ENCODE measurements around the gene NF2. TPM values are rescaled to one million over a fixed set of nuclear protein-coding genes. Genes with fewer than 3 reads are reported as not detected.
A peak's percentile ranks its signal among the peaks of the same experiment; 100 is the strongest.

The NF2 gene
- 46.5 and 50.9 TPM in 2 replicates for total RNA-seq (2021)
- long read RNA-seq, full-length matches to known transcripts: 68 of 103 reads
- long read RNA-seq, partial matches to known transcripts: 19 of 103 reads
- long read RNA-seq, other reads (novel, unspliced or antisense): 16 of 103 reads

DNA sequence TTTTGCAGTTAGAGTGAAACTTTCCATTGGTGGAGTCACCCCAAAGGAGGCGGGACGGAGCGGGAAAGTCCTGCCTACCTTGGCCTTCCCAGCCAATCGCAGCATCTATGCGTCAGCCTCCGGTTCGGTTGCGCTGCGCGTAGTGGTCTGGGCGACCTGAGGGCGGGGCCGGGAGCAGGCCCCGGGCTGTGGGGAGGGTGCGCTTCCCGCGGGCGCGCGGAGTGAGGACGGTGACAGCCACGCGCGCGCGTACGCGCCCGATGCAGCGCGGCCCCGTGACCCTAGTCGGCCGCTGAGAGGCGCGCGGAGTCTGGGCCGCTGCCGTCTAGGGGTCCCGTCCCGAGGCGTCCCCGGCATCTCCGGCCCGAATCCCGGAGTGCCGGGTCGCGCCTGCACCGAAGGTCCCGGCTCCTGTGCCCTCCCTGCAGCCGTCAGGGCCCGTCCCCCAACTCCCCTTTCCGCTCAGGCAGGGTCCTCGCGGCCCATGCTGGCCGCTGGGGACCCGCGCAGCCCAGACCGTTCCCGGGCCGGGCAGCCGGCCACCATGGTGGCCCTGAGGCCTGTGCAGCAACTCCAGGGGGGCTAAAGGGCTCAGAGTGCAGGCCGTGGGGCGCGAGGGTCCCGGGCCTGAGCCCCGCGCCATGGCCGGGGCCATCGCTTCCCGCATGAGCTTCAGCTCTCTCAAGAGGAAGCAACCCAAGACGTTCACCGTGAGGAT lies at the start of gene NF2:
Gene NF2, plus strand, starts transcription at position 276 of the 718 bp plus-strand sequence. Its CDS starts 366 bp downstream, at position 642.
- no CpG with 5 or more reads among the region's 74 CpGs for WGBS (ENCODE audit: extremely low coverage, insufficient read length, low lambda C conversion rate)
- H3K23me2 ChIP-seq (ENCODE audit: insufficient read length, low read depth, low read length, poor library complexity, severe bottlenecking): peaks cover 4% of the 10 kb centered on the region
- H3K9me3 Mint-ChIP-seq: no peaks in the 10 kb centered on the region
- peaks cover 20 to 27% of the 10 kb centered on the region in 2 experiments for H3K4me1 Mint-ChIP-seq
- H3K4me1 ChIP-seq (ENCODE audit: insufficient read depth, low read length): peaks cover 2% of the 10 kb centered on the region
- H3K27ac Mint-ChIP-seq: peak within 1 kb of the TSS; percentile 88 to 94 (median 93); a peak in 5 of 7 replicates
- peak within 1 kb of the TSS; percentile 3 for H3K9ac ChIP-seq (ENCODE audit: extremely low read depth, insufficient read length, low read length)
- no peak within 1 kb of the TSS for H3K23ac ChIP-seq (ENCODE audit: insufficient read length, low read depth, low read length)
- no peak within 1 kb of the TSS for H2AFZ ChIP-seq (ENCODE audit: low read length)
- peak within 1 kb of the TSS; percentile 80 for H3K4me2 ChIP-seq (ENCODE audit: insufficient read depth, insufficient read length, low read length)
- H4K20me1 ChIP-seq (ENCODE audit: control insufficient read depth, insufficient read depth, insufficient read length): no peaks in the 10 kb centered on the region
- no peak within 1 kb of the TSS for H3K56ac ChIP-seq (ENCODE audit: insufficient read length, low read depth, low read length)
- DNase-seq: peak; percentile 99
- no peak within 1 kb of the TSS for H4K8ac ChIP-seq (replicated peaks; ENCODE audit: insufficient read length, low read depth, low read length)
- no peak within 1 kb of the TSS for H2BK20ac ChIP-seq (ENCODE audit: low read depth, low read length, poor library complexity, severe bottlenecking)
- no peak within 1 kb of the TSS for H2AK5ac ChIP-seq (ENCODE audit: insufficient read length, low read length)
- no peaks in the 10 kb centered on the region; a peak in 2 of 7 replicates for H3K36me3 Mint-ChIP-seq (ENCODE audit: insufficient read depth in 1 of 3, low read depth in 3 of 3)
- peak within 1 kb of the TSS; percentile 84 to 92 for H3K4me3 Mint-ChIP-seq
- H3K27me3 Mint-ChIP-seq (ENCODE audit: low read depth): no peaks in the 10 kb centered on the region
- H3K27ac ChIP-seq (ENCODE audit: insufficient read length, low read depth, low read length): no peak within 1 kb of the TSS
- no peak within 1 kb of the TSS for H2BK120ac ChIP-seq (ENCODE audit: low read depth, low read length, poor library complexity, severe bottlenecking)
- no peak within 1 kb of the TSS for H2BK5ac ChIP-seq (ENCODE audit: insufficient read length, low read length)
- peaks cover 4% of the 10 kb centered on the region; the same call in 1 of the 2 replicates for H3K79me2 ChIP-seq (ENCODE audit: insufficient read depth, low read length)
- H4K5ac ChIP-seq (ENCODE audit: insufficient read length, low read depth, low read length): no peak within 1 kb of the TSS
- no peak within 1 kb of the TSS for H3K4ac ChIP-seq (ENCODE audit: low read depth, low read length)
- H3K14ac ChIP-seq (ENCODE audit: insufficient read depth, low read length): no peak within 1 kb of the TSS
- H3K79me1 ChIP-seq (ENCODE audit: insufficient read depth, low read depth, low read length, poor library complexity, severe bottlenecking): no peaks in the 10 kb centered on the region
- TF ChIP-seq, protein P1, sequence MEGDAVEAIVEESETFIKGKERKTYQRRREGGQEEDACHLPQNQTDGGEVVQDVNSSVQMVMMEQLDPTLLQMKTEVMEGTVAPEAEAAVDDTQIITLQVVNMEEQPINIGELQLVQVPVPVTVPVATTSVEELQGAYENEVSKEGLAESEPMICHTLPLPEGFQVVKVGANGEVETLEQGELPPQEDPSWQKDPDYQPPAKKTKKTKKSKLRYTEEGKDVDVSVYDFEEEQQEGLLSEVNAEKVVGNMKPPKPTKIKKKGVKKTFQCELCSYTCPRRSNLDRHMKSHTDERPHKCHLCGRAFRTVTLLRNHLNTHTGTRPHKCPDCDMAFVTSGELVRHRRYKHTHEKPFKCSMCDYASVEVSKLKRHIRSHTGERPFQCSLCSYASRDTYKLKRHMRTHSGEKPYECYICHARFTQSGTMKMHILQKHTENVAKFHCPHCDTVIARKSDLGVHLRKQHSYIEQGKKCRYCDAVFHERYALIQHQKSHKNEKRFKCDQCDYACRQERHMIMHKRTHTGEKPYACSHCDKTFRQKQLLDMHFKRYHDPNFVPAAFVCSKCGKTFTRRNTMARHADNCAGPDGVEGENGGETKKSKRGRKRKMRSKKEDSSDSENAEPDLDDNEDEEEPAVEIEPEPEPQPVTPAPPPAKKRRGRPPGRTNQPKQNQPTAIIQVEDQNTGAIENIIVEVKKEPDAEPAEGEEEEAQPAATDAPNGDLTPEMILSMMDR (conservative IDR thresholded peaks at IDR 0.05): no peak
- no peak within 1 kb of the TSS for H3K18ac ChIP-seq (ENCODE audit: insufficient read length, low read depth, low read length)
- H4K91ac ChIP-seq (ENCODE audit: insufficient read length, low read depth, low read length): no peak within 1 kb of the TSS
- H3K9me3 ChIP-seq (ENCODE audit: control insufficient read depth, low read depth, low read length): no peaks in the 10 kb centered on the region
- H2BK15ac ChIP-seq (ENCODE audit: low read depth, low read length): no peak within 1 kb of the TSS
- H3K27me3 ChIP-seq (ENCODE audit: insufficient read depth, low read length): no peaks in the 10 kb centered on the region
- no peak within 1 kb of the TSS for H2BK12ac ChIP-seq (ENCODE audit: insufficient read length, low read depth, low read length)
- no peak within 1 kb of the TSS for H3T11ph ChIP-seq (ENCODE audit: low read length)

All from H9 (cell line).